Left colon (tissue), 2 donors: ENCODE data around the gene NPIPB8. TPM values are rescaled to one million over a fixed set of nuclear protein-coding genes. Genes with fewer than 3 reads are reported as not detected.
"Not testable (repeated sequence)": the region's sequence is repeated elsewhere in the genome, so short reads cannot be mapped to it uniquely, and the experiment has no call there.

Source experiments
- ATAC-seq: fragments of 200-7000 bp; cut with Tn5 transposase; one replicate; pipeline ENCODE4 v1.9.1; 2020; ENCODE audit warnings: mild to moderate bottlenecking, moderate library complexity
- DNase-seq, 2 donors: peaks; one replicate each; pipeline ENCODE4 v3.0.0-alpha.2; 2020
- intact Hi-C, 2 donors: fragments of 100-400 bp; cut with DNase I in 1 of 2; cut with micrococcal nuclease in 1 of 2; formaldehyde crosslinking; loops; one replicate each; pipeline versions ENCODE4 v1.11.2 to v1.14.0; 2022; cut with DNase I, micrococcal nuclease
- long read RNA-seq: library from polyadenylated mRNA; unstranded; transcript quantifications from one replicate; pipeline ENCODE4 v2.0.0, GENCODE V29; 2021
- total RNA-seq, 2 donors: library from RNA; stranded (reverse); fragmentation: NEBNext Ultra II Directional; extraction: Animal tissue kit (Norgen Biotek cat#: 25700); gene quantifications; one replicate each; pipeline ENCODE4 v1.2.1, GENCODE V29; 2021
- donor health status: DM: no; HTN: no; CAD: no.
- donor health status: DM: yes; HTN: yes; CAD: no.

Gene NPIPB8
- 1 to 10 TPM; 1.6 to 5.7 TPM for total RNA-seq
- long read RNA-seq = 0 reads

DNA sequence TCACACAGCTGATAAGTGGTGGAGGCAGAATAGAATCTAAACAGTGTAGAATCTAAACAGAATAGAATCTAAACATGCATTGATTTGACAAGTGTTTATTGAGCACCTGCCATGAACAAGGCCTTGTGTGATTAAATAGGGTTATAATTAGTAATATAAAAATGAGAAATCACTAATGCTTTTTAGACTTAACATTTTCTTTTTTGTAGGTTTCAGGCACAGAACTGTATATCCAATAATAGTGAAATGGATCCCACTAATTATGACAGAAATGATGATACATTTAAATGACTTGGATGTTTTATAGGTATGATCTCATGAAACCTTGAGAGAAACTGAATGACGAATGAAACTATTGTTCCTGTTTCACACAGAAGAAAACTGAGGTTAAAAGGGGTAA lies at the start of gene NPIPB8:
TSS of gene NPIPB8 (plus strand) at position 301 of the 400 bp plus-strand sequence. CDS start 296 bp downstream, outside the sequence.
- DNase-seq, intact Hi-C loops, ATAC-seq: not testable (repeated sequence)

DNA sequence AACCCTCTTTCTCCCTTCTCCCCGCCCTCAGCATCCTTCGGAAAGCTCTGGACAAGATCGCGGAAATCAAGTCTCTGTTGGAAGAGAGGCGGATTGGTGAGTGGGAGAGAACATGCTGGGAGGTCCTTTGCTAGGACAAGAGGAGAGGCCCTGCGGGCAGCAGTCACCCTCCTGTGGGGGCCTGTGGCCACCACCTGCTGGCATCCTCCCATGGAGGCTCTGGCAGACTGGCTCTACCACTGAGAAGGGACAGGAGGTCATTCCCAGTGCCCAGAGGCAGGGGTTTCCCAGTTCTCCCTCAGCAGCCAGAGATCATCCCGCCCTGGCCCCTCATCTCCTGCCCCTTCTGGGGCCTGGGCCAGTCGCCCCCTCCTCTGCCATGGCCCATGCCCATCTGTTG lies 48.8 kb upstream of the NPIPB8 start:
- DNase-seq (no peak), ATAC-seq (no peak)
- intact Hi-C loops = no loop called here

DNA sequence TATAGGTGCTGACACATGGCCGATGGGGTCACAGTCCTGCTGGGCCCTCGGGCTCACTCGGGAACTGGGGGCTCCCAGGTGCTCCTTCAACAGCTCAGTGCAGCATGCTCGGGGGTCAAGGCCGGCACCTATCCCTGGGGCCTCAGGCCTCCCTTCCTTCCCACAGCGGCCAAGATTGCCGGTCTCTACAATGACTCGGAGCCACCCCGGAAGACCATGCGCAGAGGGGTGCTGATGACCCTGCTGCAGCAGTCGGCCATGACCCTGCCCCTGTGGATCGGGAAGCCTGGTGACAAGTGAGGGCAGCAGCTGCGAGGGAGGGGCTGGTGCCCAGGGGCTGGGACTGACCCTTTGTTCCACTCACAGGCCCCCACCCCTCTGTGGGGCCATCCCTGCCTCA lies 47.9 kb upstream of the NPIPB8 start:
- DNase-seq (no peak), ATAC-seq (no peak)
- intact Hi-C loops = no loop called here

- no peak for ATAC-seq
- intact Hi-C loops = no loop called here
- DNase-seq = no peak
Observed at GRCh38 chr16:28590384-28591340, 47.2 kb upstream of the NPIPB8 start.

DNA sequence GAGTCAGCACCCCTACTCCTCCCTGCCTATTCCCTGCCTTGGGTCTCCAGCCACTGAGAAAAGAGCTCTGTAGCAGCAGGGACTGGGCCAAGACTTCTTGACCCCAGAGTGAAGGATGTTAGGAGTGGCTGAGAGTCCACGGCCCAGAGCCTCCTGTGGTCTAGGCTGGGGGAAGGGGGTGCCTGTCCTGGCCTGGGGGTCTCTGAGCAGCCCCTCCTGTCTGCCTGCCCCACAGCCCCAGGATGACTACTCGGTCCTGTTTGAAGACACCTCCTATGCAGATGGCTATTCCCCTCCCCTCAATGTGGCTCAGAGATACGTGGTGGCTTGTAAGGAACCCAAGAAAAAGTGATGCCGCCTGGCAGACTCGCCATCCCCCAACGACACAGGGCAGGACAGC lies 46.5 kb upstream of the NPIPB8 start:
- ATAC-seq = no peak
- intact Hi-C loops = no loop called here
- DNase-seq = no peak

DNA sequence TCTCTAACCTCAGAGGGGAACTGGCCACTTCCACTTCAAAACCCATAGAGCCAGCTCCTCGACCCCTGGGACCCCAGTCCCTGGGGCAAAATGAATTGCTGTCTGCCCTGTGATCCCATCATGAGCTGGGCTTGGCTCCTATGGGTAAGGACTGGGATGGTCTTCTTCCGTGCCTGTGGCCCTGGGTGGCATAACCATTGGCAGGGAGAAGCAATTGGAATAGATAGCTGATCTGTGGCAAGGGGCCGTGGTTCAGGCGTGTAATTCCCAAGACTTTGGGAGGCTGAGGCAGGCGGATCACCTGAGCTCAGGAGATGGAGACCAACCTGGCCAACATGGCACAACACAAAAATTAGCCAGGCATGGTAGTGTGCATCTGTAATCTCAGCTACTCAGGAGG lies 45.4 kb upstream of the NPIPB8 start:
- no peak for ATAC-seq
- DNase-seq = no peak
- intact Hi-C loops = no loop called here

DNA sequence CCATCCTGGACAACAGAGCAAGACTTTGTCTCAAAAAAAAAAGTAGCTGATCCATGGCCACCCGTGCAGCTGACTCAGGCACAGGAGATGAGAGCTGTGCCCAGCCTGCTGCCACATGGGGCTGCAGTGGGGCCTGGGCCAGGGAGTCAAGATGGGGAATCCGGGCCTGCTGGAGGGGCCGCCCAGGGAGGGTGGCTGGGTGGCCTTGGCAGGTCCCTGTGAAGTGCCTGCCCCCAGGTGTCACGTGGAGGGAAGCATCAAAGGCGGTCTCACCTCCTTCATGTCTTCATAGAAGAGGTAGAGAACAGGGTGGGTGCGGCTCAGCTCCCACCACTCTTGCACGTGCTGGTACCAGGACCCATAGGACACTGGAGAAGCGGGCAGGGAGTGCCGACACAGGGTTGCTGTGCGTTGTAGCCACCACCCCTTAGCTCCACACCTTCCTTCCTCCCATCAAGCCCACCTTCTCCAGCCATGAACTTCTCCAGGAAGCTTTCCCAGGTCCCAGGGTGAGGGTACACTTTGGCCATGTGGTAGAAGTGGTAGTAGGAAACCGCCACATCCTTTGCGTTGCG lies 44.8 kb upstream of the NPIPB8 start:
- ATAC-seq = no peak
- peak in 1 of 2 donors; percentile 14 for DNase-seq
- intact Hi-C loops = no loop called here

DNA sequence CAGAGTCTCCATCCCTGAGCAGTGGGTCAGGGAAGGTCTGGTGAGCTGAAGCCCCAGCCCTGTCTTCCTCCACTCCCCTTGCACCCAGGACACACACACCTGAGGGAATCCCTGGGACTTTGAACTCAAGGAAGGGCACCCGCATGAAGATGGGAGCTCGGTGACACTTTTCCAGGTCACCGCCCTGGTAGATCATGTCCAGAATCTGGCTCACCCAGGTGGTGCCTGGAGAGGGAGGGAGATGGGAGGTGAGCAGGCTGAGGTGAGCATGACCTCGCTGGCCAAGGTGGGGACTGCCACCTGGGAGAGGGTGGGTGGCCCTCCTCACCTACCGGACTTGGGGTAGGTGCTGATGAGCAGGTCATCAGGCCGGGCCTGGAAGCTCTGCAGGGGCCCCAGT lies 42.4 kb upstream of the NPIPB8 start:
- ATAC-seq = peak; percentile 6

GRCh38 chr16:28596115-28596630 lies 41.7 kb upstream of the NPIPB8 start:
- intact Hi-C loops = no loop called here
- ATAC-seq = no peak
- no peak for DNase-seq

More for the DNA sequence above, 42.4 kb upstream of the NPIPB8 start:
- DNase-seq, intact Hi-C loops: not testable (repeated sequence)

GRCh38 chr16:28596840-28597691 lies 40.8 kb upstream of the NPIPB8 start, which contains the start of gene SULT1A2:
Gene SULT1A2 (minus strand): TSS chr16:28597050. CDS start chr16:28595930, 1,120 bp downstream.
- ATAC-seq (peak; percentile 70), DNase-seq (peak; percentile 75 to 80)
- intact Hi-C loops = no loop called here

DNA sequence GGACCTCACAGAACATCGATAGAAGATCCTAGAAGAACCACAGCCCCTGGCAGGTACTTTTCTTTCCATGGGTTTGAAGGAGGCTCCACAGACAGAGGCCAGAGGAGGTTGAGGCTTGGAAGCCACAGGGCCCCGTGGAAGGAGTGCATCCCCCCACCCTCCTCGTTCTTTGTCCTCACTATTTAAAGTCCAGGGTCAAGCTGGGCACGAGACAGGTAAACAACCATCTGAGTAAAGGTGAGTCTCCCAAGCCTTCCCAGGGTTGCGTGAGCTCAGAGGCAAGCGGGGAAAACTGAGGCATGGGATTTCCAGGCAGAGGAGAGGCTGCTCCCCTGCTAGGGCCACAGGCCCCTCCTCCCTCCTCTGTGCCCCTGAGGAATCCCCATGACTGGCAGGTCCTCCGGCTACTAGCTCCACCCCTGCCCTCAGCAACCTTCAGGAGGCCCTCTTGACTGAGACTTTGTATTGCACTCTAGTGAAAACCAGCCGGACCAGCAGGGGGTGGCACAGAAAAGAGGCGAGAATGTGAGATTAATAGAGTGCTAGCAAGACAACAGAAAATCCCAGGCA lies 40.1 kb upstream of the NPIPB8 start:
- DNase-seq = no peak
- no peak for ATAC-seq
- intact Hi-C loops = no loop called here

- peak; percentile 63 for ATAC-seq
- intact Hi-C loops, DNase-seq: not testable (repeated sequence)
Observed at GRCh38 chr16:28599377-28600285, 38.2 kb upstream of the NPIPB8 start.

DNA sequence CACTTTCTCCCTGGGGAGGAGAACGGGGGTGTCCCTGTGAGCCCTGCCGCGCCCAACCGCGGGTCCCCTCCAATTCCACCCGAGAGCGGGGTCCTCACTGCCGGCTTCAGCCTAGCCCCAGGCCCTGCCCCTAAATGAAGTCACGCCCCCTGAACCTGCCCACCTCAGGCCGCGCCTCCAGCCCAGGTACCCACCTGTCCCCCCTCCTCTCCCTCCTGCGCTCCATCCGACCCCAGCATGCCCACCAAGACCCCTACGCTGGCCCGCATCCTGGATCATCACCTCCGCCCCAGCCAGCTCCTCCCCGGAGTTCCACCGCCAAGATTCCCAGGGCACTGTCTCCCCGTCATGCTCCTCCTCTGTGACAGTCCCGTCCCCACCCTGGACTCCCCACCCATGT lies 36.9 kb upstream of the NPIPB8 start:
- ATAC-seq = peak; percentile 25
- DNase-seq, intact Hi-C loops: not testable (repeated sequence)

GRCh38 chr16:28601589-28601988 lies 36.3 kb upstream of the NPIPB8 start:
- DNase-seq, ATAC-seq, intact Hi-C loops: not testable (repeated sequence)

DNA sequence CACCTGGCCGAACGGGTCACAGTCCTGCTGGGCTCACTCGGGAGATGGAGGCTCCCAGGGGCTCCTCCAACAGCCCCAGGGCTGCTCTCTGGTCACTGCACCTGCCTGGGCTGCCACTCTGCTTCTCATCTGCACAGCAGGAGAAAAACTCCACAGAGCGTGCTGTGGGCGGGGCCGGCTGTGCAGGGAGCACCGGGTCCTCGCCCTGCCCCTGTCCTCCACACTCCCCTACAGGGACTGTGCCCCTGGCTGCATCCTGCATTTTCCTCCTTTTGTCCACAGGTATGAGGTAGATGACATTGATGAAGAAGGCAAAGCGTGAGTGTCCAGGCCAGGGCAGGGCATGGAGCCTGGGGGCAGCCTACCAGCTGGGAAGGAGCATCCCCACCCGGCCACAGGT lies 35.8 kb upstream of the NPIPB8 start:
- ATAC-seq = peak; percentile 12
- intact Hi-C loops, DNase-seq: not testable (repeated sequence)

GRCh38 chr16:28602529-28602928 lies 35.3 kb upstream of the NPIPB8 start:
- intact Hi-C loops = no loop called here
- ATAC-seq (no peak), DNase-seq (no peak)

DNA sequence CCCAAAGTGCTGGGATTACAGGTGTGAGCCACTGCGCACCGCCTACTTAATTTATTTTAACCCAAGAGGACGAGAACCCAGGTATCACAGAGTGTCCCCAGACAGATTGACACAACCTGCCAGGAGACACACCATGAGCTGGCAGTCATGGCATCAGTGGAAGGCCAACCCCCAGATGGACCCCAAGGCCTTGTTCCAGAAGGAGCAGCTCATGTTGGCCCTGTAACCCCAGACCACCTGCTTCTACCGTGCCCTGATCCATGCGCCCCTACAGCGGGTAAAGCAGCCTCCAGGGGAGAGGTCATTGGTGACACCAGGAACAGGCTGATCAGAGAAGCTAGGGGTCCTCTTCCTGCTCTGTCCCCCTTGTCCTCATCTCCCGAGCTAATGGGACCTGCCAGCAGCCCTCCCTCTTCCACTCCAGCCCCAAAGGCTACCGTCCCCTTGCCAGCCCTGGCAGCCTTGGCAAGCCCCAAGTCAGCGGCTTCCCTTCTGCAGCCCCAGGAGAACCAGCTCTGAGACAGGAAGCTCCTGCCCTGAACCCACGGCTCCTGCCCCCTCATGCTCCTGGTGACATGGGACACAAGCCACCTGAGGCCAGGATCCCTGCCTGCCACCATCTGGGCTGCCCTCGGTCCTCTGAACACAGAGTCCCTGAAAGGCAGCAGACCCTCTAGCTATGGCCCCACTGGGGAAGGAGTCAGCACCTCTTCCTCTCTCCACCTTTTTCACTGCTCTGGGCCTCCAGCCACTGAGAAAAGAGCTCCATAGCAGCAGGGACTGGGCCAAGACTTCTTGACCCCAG lies 34.3 kb upstream of the NPIPB8 start:
- intact Hi-C loops = no loop called here
- ATAC-seq = no peak
- peak in 1 of 2 donors; percentile 18 for DNase-seq
